Stomach (tissue), 9 donors: Measurements from ENCODE around the gene CUL7. TPM values are rescaled to one million over a fixed set of nuclear protein-coding genes. Genes with fewer than 3 reads are reported as not detected.

Source experiments
- DNase-seq, 2 donors: peaks; one replicate each; pipeline versions ENCODE4 v3.0.0 to v3.0.0-alpha.2; 2013 to 2019
- H3K27ac ChIP-seq, 5 donors: fragments of 200-600 bp in 4 of 5; sonication (generic) in 4 of 5; one replicate each; pipeline ENCODE4 v1.5.1; 2013 to 2019; ENCODE audit warnings: mild to moderate bottlenecking in 1 of 5, moderate library complexity in 1 of 5
- H3K27me3 ChIP-seq, 3 donors: fragments of 200-600 bp; sonication (generic); one replicate each; pipeline ENCODE4 v1.5.1; 2017 to 2019; ENCODE audit warnings: mixed run types in 1 of 3
- H3K36me3 ChIP-seq, 4 donors: fragments of 200-600 bp; sonication (generic); 1 replicate in 3 of 4; 2 replicates in 1 of 4; pipeline ENCODE4 v1.5.1; 2016 to 2019
- H3K4me1 ChIP-seq, 4 donors: fragments of 200-600 bp; sonication (generic); one replicate each; pipeline ENCODE4 v1.5.1; 2016 to 2019
- H3K4me3 ChIP-seq, 4 donors: fragments of 200-600 bp; sonication (generic) in 3 of 4; one replicate each; pipeline ENCODE4 v1.5.1; 2016 to 2019; ENCODE audit warnings: mild to moderate bottlenecking in 1 of 4
- H3K9me3 ChIP-seq, 4 donors: fragments of 200-600 bp; sonication (generic); one replicate each; pipeline ENCODE4 v1.5.1; 2016 to 2019
- CTCF ChIP-seq, 7 experiments: fragments of 450-650 bp in 4 of 7; fragments of 200-600 bp in 3 of 7; sonication (generic) in 3 of 7; IDR thresholded peaks; one replicate each; pipeline ENCODE4 v1.5.1; 2016 to 2019; ENCODE audit warnings: antibody characterized with exemption in 7 of 7, control low read depth in 2 of 7, mild to moderate bottlenecking in 1 of 7
- EP300 ChIP-seq: sonication (generic); formaldehyde crosslinking; IDR thresholded peaks from one replicate; pipeline ENCODE4 v1.6.1; 2017; ENCODE audit warnings: antibody characterized with exemption
- POLR2A ChIP-seq, 4 donors: fragments of 450-650 bp; IDR thresholded peaks; one replicate each; pipeline ENCODE4 v1.6.1; 2016; ENCODE audit warnings: antibody characterized with exemption in 4 of 4, control low read depth in 2 of 4, mild to moderate bottlenecking in 1 of 4, moderate library complexity in 1 of 4
- POLR2AphosphoS5 ChIP-seq, 3 donors: sonication (generic); formaldehyde crosslinking; IDR thresholded peaks; one replicate each; pipeline ENCODE4 v1.6.1; 2016; ENCODE audit warnings: antibody characterized with exemption in 3 of 3
- WGBS, 5 donors: extraction: QIAGEN DNeasy Blood & Tissue Kit in 3 of 5; methylation state at CpG; one replicate each; pipeline versions ENCODE4 v1.1.5 to v1.1.7; 2013 to 2018; 5-methylcytosine and 5-hydroxymethylcytosine counted together
- intact Hi-C: fragments of 100-400 bp; cut with DNase I; formaldehyde crosslinking; loops from one replicate; pipeline ENCODE4 v1.15.1; 2023; ENCODE audit warnings: low total_unique reads
- polyA plus RNA-seq, 3 donors: library from polyadenylated mRNA; stranded (reverse); fragments of 200-250 nt; gene quantifications; one replicate each; pipeline ENCODE4 v1.2.3, GENCODE V29; 2013
- total RNA-seq, 5 donors: library from RNA; depleted of rRNA; stranded (reverse); fragments of >200 nt; gene quantifications; one replicate each; pipeline versions ENCODE4 v1.1.0 to v1.2.3, GENCODE V29; 2014 to 2016
- donor health status: healthy with polysubstance abuse.
- donor health status: Bipolar disorder and iron deficiency.
- donor health status: healthy.

Gene CUL7
- total and polyA plus RNA-seq, 8 donors: 4.4 to 26.1 (median 10.5) TPM

GRCh38 chr6:43035495-43036194, 18.0 kb downstream of the CUL7 start:
- TF ChIP-seq POLR2AphosphoS5 (IDR thresholded peaks at IDR 0.05): no peak
- TF ChIP-seq POLR2A (IDR thresholded peaks at IDR 0.05): no peak
- TF ChIP-seq CTCF (IDR thresholded peaks at IDR 0.05): no peak
- TF ChIP-seq EP300: no peak
- 54 to 77% (median 61%) methylated on average over 4 of the region's 4 CpGs for WGBS, 5 donors

GRCh38 chr6:43034190-43034525, 19.5 kb downstream of the CUL7 start:
- Histone ChIP-seq H3K27me3 (no peaks in the 10 kb centered on the region), H3K4me1 (peaks cover 0 to 6% (median 0%) of the 10 kb centered on the region in 4 donors), H3K36me3 (peaks cover 60 to 100% (median 97%) of the 10 kb centered on the region in 4 donors), H3K4me3 (no peak overlapping the region), H3K9me3 (no peaks in the 10 kb centered on the region), H3K27ac (no peak overlapping the region)
- DNase-seq: no peak
- TF ChIP-seq POLR2A (IDR thresholded peaks at IDR 0.05): no peak
- TF ChIP-seq CTCF (IDR thresholded peaks at IDR 0.05): no peak
- TF ChIP-seq EP300: no peak
- TF ChIP-seq POLR2AphosphoS5 (IDR thresholded peaks at IDR 0.05): no peak
- intact Hi-C loops: no loop called here
- 79 to 91% (median 88%) methylated on average over 2 of the region's 2 CpGs for WGBS, 5 donors

More at GRCh38 chr6:43035495-43036194, 18.0 kb downstream of the CUL7 start:
- Histone ChIP-seq H3K4me1 (peaks cover 0 to 6% (median 0%) of the 10 kb centered on the region in 4 donors), H3K9me3 (no peaks in the 10 kb centered on the region), H3K27me3 (no peaks in the 10 kb centered on the region), H3K27ac (no peak overlapping the region), H3K36me3 (peaks cover 53 to 99% (median 96%) of the 10 kb centered on the region in 4 donors), H3K4me3 (no peak overlapping the region)
- no peak for DNase-seq
- intact Hi-C loops: no loop called here

- Histone ChIP-seq H3K9me3 (no peaks in the 10 kb centered on the region), H3K27ac (no peak overlapping the region), H3K27me3 (no peaks in the 10 kb centered on the region), H3K4me1 (peaks cover 0 to 6% (median 0%) of the 10 kb centered on the region in 4 donors), H3K4me3 (no peak overlapping the region), H3K36me3 (peaks cover 62 to 100% (median 97%) of the 10 kb centered on the region in 4 donors)
- TF ChIP-seq POLR2A (IDR thresholded peaks at IDR 0.05) (no peak), EP300 (no peak), POLR2AphosphoS5 (IDR thresholded peaks at IDR 0.05) (no peak), CTCF (IDR thresholded peaks at IDR 0.05) (no peak)
- intact Hi-C loops: no loop called here
- no peak for DNase-seq
- 66 to 89% (median 70%) methylated on average over 2 of the region's 2 CpGs for WGBS, 5 donors
Measured at GRCh38 chr6:43033496-43034189, 20.0 kb downstream of the CUL7 start.

GRCh38 chr6:43032326-43032725, 21.3 kb downstream of the CUL7 start:
- H3K4me1 ChIP-seq: peaks cover 0 to 6% (median 0%) of the 10 kb centered on the region in 4 donors
- no peak for DNase-seq
- H3K27ac ChIP-seq: no peak overlapping the region
- WGBS, 5 donors: 89 to 93% (median 91%) methylated on average over 4 of the region's 4 CpGs
- no peaks in the 10 kb centered on the region for H3K27me3 ChIP-seq
- H3K4me3 ChIP-seq: no peak overlapping the region
- intact Hi-C loops: no loop called here
- TF ChIP-seq EP300 (no peak), POLR2A (IDR thresholded peaks at IDR 0.05) (no peak), CTCF (IDR thresholded peaks at IDR 0.05) (no peak), POLR2AphosphoS5 (IDR thresholded peaks at IDR 0.05) (no peak)
- peaks cover 61 to 100% (median 97%) of the 10 kb centered on the region in 4 donors for H3K36me3 ChIP-seq
- no peaks in the 10 kb centered on the region for H3K9me3 ChIP-seq
